GM13976 (cell line): ENCODE results near the gene TAPBP.

Experiments used
- DNase-seq: peaks from one replicate; pipeline ENCODE4 v3.0.0; 2012; ENCODE audit warnings: low spot score
- CTCF ChIP-seq: IDR thresholded peaks from 2 replicates; pipeline ENCODE4 v1.5.1; 2012; ENCODE audit warnings: borderline replicate concordance, mild to moderate bottlenecking; ENCODE audit not compliant: insufficient read depth; ENCODE audit errors: extremely low read depth, missing control alignments, control extremely low read depth
- in situ Hi-C: fragments of 300-500 bp; cut with MboI; formaldehyde crosslinking; loops from one replicate; pipeline ENCODE4 v1.12.0; 2022; ENCODE audit warnings: low sequenced_read_pairs, mixed read lengths, inconsistent platforms; ENCODE audit not compliant: unreplicated experiment

The TAPBP gene

GRCh38 chr6:33279971-33280511 is 33.8 kb downstream of the TAPBP start:
- in situ Hi-C loops = no loop called here
- TF ChIP-seq CTCF = peak; percentile 6
- no peak for DNase-seq

- TF ChIP-seq CTCF = no peak
- no peak for DNase-seq
- in situ Hi-C loops = no loop called here
Observed at GRCh38 chr6:33279257-33279695, 34.6 kb downstream of the TAPBP start.

- no peak for DNase-seq
- TF ChIP-seq CTCF = no peak
- in situ Hi-C loops = no loop called here
Observed at GRCh38 chr6:33278810-33279209, 35.1 kb downstream of the TAPBP start.

- DNase-seq = no peak
- TF ChIP-seq CTCF = no peak
- in situ Hi-C loops = no loop called here
Observed at GRCh38 chr6:33278392-33278741, 35.5 kb downstream of the TAPBP start.

- in situ Hi-C loops = no loop called here
- no peak for TF ChIP-seq CTCF
- DNase-seq = peak; percentile 62
Observed at GRCh38 chr6:33277663-33278391, 36.1 kb downstream of the TAPBP start.

GRCh38 chr6:33276864-33277662 is 36.8 kb downstream of the TAPBP start, which contains the start of gene B3GALT4:
Gene B3GALT4, plus strand, starts transcription at chr6:33277123. Its CDS starts 297 bp downstream, at chr6:33277420.
- TF ChIP-seq CTCF = peak; percentile 66
- in situ Hi-C loops = no loop called here
- peak; percentile 89 for DNase-seq
